Skeletal muscle satellite cell (primary cell): ENCODE measurements around the gene NCR1.
"Not testable (repeated sequence)": the region's sequence is repeated elsewhere in the genome, so short reads cannot be mapped to it uniquely, and the experiment has no call there.

Experiments
- H3K27me3 ChIP-seq: 2 replicates; pipeline ENCODE4 v1.7.0; 2013; ENCODE audit warnings: low read length; ENCODE audit not compliant: control insufficient read depth, insufficient read depth
- H3K36me3 ChIP-seq: 2 replicates; pipeline ENCODE4 v1.7.0; 2013; ENCODE audit warnings: mild to moderate bottlenecking, control low read depth, low read length; ENCODE audit not compliant: insufficient read depth
- H3K4me1 ChIP-seq: 2 replicates; pipeline ENCODE4 v1.7.0; 2013; ENCODE audit warnings: low read length; ENCODE audit not compliant: control insufficient read depth, insufficient read depth
- H3K4me2 ChIP-seq: 2 replicates; pipeline ENCODE4 v1.7.0; 2013; ENCODE audit warnings: mild to moderate bottlenecking, low read length
- H3K4me3 ChIP-seq: 2 replicates; pipeline ENCODE4 v1.7.0; 2013; ENCODE audit warnings: low read length
- H3K9ac ChIP-seq: 2 replicates; pipeline ENCODE4 v1.7.0; 2013; ENCODE audit warnings: mild to moderate bottlenecking, low read depth, low read length, moderate library complexity
- H3K9me3 ChIP-seq: replicated peaks from 2 replicates; pipeline ENCODE4 v1.7.0; 2013; ENCODE audit warnings: mild to moderate bottlenecking, control low read depth, low read length

The NCR1 gene

GRCh38 chr19:54889566-54889965, 16.4 kb upstream of the NCR1 start:
- Histone ChIP-seq H3K9ac (no peak overlapping the region), H3K4me1 (no peaks in the 10 kb centered on the region), H3K4me2 (no peak overlapping the region), H3K4me3 (no peak overlapping the region), H3K9me3 (peaks cover 3% of the 10 kb centered on the region), H3K27me3 (no peaks in the 10 kb centered on the region), H3K36me3 (no peaks in the 10 kb centered on the region)

- Histone ChIP-seq H3K36me3 (no peaks in the 10 kb centered on the region), H3K9ac (no peak overlapping the region), H3K9me3 (peaks cover 3% of the 10 kb centered on the region), H3K27me3 (no peaks in the 10 kb centered on the region), H3K4me3 (no peak overlapping the region), H3K4me1 (no peaks in the 10 kb centered on the region), H3K4me2 (no peak overlapping the region)
These were observed 12.5 kb upstream of the NCR1 start for GRCh38 chr19:54893406-54893805.

- not testable (repeated sequence) for H3K9me3 ChIP-seq, H3K27me3 ChIP-seq, H3K4me3 ChIP-seq, H3K4me2 ChIP-seq, H3K9ac ChIP-seq, H3K4me1 ChIP-seq, H3K36me3 ChIP-seq
These were observed 11.8 kb upstream of the NCR1 start for GRCh38 chr19:54894106-54894505.

- no peaks in the 10 kb centered on the region for H3K4me1 ChIP-seq
- no peak overlapping the region for H3K9ac ChIP-seq
- no peaks in the 10 kb centered on the region for H3K36me3 ChIP-seq
- H3K27me3 ChIP-seq, result no peaks in the 10 kb centered on the region
- no peak overlapping the region for H3K4me2 ChIP-seq
- H3K9me3 ChIP-seq, result peaks cover 3% of the 10 kb centered on the region
- no peak overlapping the region for H3K4me3 ChIP-seq
These were observed 9.9 kb upstream of the NCR1 start for GRCh38 chr19:54896036-54896435.

GRCh38 chr19:54898685-54899084, 7.3 kb upstream of the NCR1 start:
- H3K4me3 ChIP-seq, H3K4me1 ChIP-seq, H3K9ac ChIP-seq, H3K36me3 ChIP-seq, H3K4me2 ChIP-seq, H3K27me3 ChIP-seq, H3K9me3 ChIP-seq: not testable (repeated sequence)

GRCh38 chr19:54899646-54900045, 6.3 kb upstream of the NCR1 start:
- H3K9me3 ChIP-seq, H3K9ac ChIP-seq, H3K36me3 ChIP-seq, H3K4me3 ChIP-seq, H3K4me1 ChIP-seq, H3K27me3 ChIP-seq, H3K4me2 ChIP-seq: not testable (repeated sequence)

GRCh38 chr19:54901153-54901552, 4.8 kb upstream of the NCR1 start:
- H3K4me1 ChIP-seq, H3K9me3 ChIP-seq, H3K36me3 ChIP-seq, H3K4me3 ChIP-seq, H3K9ac ChIP-seq, H3K27me3 ChIP-seq, H3K4me2 ChIP-seq: not testable (repeated sequence)

- H3K27me3 ChIP-seq, result no peaks in the 10 kb centered on the region
- no peak overlapping the region for H3K4me2 ChIP-seq
- H3K9me3 ChIP-seq, result peaks cover 3% of the 10 kb centered on the region
- H3K4me3 ChIP-seq, result no peak overlapping the region
- H3K4me1 ChIP-seq, result no peaks in the 10 kb centered on the region
- H3K9ac ChIP-seq, result no peak overlapping the region
- H3K36me3 ChIP-seq, result no peaks in the 10 kb centered on the region
These were observed 3.9 kb upstream of the NCR1 start for GRCh38 chr19:54902061-54902460.

- no peak overlapping the region for H3K4me3 ChIP-seq
- H3K9me3 ChIP-seq, result peaks cover 3% of the 10 kb centered on the region
- H3K27me3 ChIP-seq, result no peaks in the 10 kb centered on the region
- H3K9ac ChIP-seq, result no peak overlapping the region
- no peaks in the 10 kb centered on the region for H3K4me1 ChIP-seq
- no peaks in the 10 kb centered on the region for H3K36me3 ChIP-seq
- H3K4me2 ChIP-seq, result no peak overlapping the region
These were observed 2.6 kb upstream of the NCR1 start for GRCh38 chr19:54903303-54903702.

GRCh38 chr19:54904261-54904660, 1.7 kb upstream of the NCR1 start:
- H3K36me3 ChIP-seq, H3K27me3 ChIP-seq, H3K9ac ChIP-seq, H3K4me2 ChIP-seq, H3K4me1 ChIP-seq, H3K9me3 ChIP-seq, H3K4me3 ChIP-seq: not testable (repeated sequence)

GRCh38 chr19:54905421-54905802, 536 bp upstream of the NCR1 start:
- no peak overlapping the region for H3K4me2 ChIP-seq
- H3K4me1 ChIP-seq, result no peaks in the 10 kb centered on the region
- H3K4me3 ChIP-seq, result no peak overlapping the region
- peaks cover 3% of the 10 kb centered on the region for H3K9me3 ChIP-seq
- H3K9ac ChIP-seq, result no peak overlapping the region
- no peaks in the 10 kb centered on the region for H3K27me3 ChIP-seq
- no peaks in the 10 kb centered on the region for H3K36me3 ChIP-seq

- no peak overlapping the region for H3K4me3 ChIP-seq
- no peak overlapping the region for H3K9ac ChIP-seq
- no peaks in the 10 kb centered on the region for H3K4me1 ChIP-seq
These were observed 871 bp downstream of the NCR1 start for GRCh38 chr19:54906819-54907218.

GRCh38 chr19:54907899-54908298, 2.0 kb downstream of the NCR1 start:
- not testable (repeated sequence) for H3K9ac ChIP-seq, H3K4me3 ChIP-seq, H3K9me3 ChIP-seq, H3K36me3 ChIP-seq, H3K4me1 ChIP-seq, H3K4me2 ChIP-seq, H3K27me3 ChIP-seq

More at GRCh38 chr19:54906819-54907218, 871 bp downstream of the NCR1 start:
- H3K4me2 ChIP-seq, result no peak overlapping the region
- no peaks in the 10 kb centered on the region for H3K27me3 ChIP-seq
- H3K36me3 ChIP-seq, result no peaks in the 10 kb centered on the region
- H3K9me3 ChIP-seq, result peaks cover 3% of the 10 kb centered on the region
